ENCODE data around the gene HS3ST4.

HS3ST4 gene

DNA sequence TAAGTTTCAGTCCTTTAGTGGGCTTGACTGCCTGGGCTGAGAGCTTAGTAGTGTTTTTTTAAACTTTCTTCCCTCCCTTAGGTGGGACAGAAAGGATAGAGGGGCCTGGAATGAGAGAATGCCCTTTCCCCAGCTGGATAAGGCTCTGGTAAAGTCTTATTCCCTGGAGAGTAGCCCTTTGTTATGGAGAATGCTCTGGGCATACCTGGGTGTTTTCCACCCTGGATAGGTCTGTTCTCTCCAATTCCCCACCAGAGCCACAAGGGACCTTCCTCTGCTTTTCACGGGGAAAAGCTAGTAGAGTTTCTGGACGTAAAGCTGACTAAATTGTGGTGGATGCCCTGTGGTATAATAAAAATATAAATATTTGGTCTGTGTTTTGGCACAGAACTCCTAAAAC, 164.1 kb downstream of the HS3ST4 start:
- DNase-seq (ENCODE audit: low read depth), result no peak
- no peak overlapping the region for H3K4me3 ChIP-seq (ENCODE audit: control insufficient read depth, low read depth, low read length)
- TF ChIP-seq, protein P1, sequence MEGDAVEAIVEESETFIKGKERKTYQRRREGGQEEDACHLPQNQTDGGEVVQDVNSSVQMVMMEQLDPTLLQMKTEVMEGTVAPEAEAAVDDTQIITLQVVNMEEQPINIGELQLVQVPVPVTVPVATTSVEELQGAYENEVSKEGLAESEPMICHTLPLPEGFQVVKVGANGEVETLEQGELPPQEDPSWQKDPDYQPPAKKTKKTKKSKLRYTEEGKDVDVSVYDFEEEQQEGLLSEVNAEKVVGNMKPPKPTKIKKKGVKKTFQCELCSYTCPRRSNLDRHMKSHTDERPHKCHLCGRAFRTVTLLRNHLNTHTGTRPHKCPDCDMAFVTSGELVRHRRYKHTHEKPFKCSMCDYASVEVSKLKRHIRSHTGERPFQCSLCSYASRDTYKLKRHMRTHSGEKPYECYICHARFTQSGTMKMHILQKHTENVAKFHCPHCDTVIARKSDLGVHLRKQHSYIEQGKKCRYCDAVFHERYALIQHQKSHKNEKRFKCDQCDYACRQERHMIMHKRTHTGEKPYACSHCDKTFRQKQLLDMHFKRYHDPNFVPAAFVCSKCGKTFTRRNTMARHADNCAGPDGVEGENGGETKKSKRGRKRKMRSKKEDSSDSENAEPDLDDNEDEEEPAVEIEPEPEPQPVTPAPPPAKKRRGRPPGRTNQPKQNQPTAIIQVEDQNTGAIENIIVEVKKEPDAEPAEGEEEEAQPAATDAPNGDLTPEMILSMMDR (IDR thresholded peaks at IDR 0.05; ENCODE audit: control insufficient read depth, insufficient read depth, low read depth, low read length, missing control alignments), result no peak

DNA sequence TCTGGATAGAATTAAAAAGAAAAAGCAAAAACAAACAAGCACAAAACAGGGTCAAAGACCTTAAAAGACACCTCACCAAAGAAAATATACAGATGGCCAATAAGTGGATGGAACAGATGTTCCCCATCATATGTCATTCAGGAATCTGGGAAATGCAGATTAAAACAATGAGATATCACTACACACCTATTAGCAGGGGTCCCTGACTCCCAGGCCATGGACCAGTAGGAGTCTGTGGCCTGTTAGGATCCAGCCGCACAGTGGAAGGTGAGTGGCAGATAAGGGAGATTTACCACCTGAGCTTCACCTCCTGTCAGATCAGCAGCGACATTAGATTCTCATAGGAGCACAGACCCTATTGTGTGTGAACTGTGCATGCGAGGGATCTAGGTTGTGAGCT, 167.9 kb downstream of the HS3ST4 start:
- no peak overlapping the region for H3K4me3 ChIP-seq (ENCODE audit: control insufficient read depth, low read depth, low read length)
- DNase-seq (ENCODE audit: low read depth), result no peak
- TF ChIP-seq, protein P1 (IDR thresholded peaks at IDR 0.05; ENCODE audit: control insufficient read depth, insufficient read depth, low read depth, low read length, missing control alignments), result no peak

DNA sequence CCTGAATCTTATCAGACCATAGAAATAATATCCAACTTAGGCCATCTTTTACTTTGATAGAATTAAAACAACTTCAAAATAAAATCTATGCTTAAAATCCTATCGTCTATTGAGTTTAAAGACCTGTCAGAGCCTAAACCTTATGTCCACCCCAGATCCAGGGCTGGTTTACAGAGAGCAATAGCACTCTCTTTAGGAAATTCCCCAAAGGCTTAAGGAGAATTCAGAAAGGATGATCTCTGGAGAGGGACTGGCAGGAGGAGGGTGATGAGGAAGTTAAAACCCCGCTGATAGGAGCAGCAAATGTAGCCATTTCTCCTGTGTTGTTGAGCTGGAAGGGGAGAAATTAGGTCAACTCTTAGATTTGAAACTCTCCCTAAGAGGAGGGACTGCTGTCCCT, 175.3 kb downstream of the HS3ST4 start:
- no peak overlapping the region for H3K4me3 ChIP-seq (ENCODE audit: control insufficient read depth, low read depth, low read length)
- no peak for DNase-seq (ENCODE audit: low read depth)
- TF ChIP-seq, protein P1 (IDR thresholded peaks at IDR 0.05; ENCODE audit: control insufficient read depth, insufficient read depth, low read depth, low read length, missing control alignments), result no peak

DNA sequence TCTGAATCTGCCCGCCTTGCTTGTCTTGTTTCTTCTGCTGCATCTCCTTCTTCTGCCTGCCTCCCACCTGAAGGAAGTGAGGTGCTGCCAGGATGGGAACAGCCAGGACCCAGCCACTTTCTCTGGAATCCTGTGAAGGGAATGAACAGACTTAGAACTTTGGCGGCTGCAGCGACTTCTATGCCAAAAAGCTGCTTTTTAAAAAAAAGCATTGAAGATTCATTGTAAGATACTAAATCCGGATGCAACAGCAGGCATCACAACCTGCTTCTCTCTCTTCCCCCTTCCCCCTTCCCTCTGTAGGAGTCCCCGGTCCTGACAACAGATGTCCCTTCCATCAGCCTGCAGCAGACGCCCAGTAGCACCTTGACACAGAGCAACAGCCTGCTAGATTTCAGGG, 176.3 kb downstream of the HS3ST4 start:
- no peak for DNase-seq (ENCODE audit: low read depth)
- TF ChIP-seq, protein P1 (IDR thresholded peaks at IDR 0.05; ENCODE audit: control insufficient read depth, insufficient read depth, low read depth, low read length, missing control alignments), result no peak
- H3K4me3 ChIP-seq (ENCODE audit: control insufficient read depth, low read depth, low read length), result no peak overlapping the region

DNA sequence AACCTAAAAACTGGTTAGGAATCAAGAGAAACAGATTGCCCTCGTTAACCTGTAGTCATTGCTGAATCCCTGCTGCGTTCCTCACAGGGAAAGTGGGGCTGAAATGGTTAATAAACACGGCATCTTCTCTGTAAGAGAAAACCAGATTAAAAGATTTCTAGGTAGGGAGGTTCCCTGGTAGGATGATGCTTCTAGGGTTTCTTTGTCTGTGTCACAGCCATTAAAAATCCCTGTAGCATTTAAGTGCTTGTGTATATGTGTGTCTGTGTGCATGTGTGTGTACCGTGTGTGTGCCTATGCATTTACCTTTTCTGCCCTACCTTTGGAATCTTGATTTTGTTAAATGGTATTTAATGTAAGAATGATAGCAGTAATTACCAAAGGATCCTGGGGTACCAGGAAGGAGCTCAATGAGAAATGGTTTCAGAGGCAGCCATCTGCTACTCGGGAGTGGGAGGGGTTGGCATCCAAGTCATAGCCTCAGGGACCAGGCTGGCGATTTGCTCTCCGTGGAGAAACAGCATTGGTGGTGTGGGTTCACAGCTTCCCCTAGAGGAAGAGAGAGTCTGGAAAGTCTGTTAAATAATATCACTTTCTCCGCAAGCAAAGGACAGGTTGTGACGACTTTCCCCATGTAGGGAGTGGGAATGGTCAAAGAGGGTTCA, 177.1 kb downstream of the HS3ST4 start:
- TF ChIP-seq, protein P1 (IDR thresholded peaks at IDR 0.05; ENCODE audit: control insufficient read depth, insufficient read depth, low read depth, low read length, missing control alignments), result no peak
- no peak overlapping the region for H3K4me3 ChIP-seq (ENCODE audit: control insufficient read depth, low read depth, low read length)
- no peak for DNase-seq (ENCODE audit: low read depth)

DNA sequence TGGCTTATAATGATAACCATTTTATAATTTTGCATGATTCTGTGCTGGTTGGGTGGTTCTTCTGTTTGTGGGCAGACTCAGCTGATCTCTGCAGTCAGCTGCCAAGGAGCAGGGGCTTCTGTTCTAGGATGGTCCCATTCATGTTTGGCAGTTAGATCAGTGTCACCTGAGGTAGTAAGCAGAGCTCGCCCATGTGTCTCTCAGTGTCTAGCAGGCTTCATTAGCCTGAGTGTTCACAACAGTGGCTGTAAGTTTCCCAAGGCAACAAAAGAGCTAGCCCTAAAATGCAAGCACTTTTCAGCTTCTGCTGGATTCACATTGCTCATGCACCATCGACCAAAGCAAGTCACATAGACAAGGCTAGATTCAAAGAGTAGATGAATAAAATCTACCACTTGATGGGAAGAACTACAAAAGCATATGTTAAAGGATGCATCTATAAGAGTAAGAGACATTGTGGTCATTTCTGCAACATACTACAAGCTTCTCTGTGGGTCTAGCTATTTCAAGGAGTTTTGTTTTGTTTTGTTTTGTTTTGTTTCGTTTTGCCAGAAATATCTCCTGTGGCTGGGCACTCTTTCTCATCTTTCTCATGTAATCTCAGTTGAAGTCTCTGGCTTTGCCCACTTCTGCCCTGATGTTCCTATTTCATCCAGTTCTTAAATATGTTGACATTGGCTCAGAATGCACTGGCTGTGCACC, 180.8 kb downstream of the HS3ST4 start:
- H3K4me3 ChIP-seq (ENCODE audit: control insufficient read depth, low read depth, low read length), result no peak overlapping the region
- TF ChIP-seq, protein P1 (IDR thresholded peaks at IDR 0.05; ENCODE audit: control insufficient read depth, insufficient read depth, low read depth, low read length, missing control alignments), result no peak
- no peak for DNase-seq (ENCODE audit: low read depth)
